ENCODE data around the gene GORASP2.

DNA sequence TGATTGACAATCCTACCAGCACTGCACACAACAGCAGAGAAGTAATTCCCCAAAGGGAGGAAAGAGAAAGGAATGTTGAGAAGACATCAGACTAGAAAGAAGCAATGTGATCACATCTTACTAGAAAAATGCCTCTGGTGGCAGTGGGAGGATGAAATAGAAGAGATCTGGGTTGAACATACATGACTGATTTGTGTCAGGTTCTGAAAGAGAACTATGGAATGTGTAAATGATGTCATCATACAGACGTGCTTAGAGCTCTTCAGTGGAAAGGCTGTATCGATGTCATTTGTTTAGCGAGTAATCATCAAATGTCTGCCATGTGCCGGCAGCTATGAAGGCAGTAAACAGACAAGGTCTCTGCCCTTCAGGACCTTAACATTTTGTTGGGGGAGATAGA is 24.9 kb downstream of the GORASP2 start:
- TF ChIP-seq POLR2AphosphoS5 (IDR thresholded peaks at IDR 0.05) (no peak), POLR2A (IDR thresholded peaks at IDR 0.05) (no peak), EP300 (IDR thresholded peaks at IDR 0.05) (no peak)
- TF ChIP-seq, protein P1, sequence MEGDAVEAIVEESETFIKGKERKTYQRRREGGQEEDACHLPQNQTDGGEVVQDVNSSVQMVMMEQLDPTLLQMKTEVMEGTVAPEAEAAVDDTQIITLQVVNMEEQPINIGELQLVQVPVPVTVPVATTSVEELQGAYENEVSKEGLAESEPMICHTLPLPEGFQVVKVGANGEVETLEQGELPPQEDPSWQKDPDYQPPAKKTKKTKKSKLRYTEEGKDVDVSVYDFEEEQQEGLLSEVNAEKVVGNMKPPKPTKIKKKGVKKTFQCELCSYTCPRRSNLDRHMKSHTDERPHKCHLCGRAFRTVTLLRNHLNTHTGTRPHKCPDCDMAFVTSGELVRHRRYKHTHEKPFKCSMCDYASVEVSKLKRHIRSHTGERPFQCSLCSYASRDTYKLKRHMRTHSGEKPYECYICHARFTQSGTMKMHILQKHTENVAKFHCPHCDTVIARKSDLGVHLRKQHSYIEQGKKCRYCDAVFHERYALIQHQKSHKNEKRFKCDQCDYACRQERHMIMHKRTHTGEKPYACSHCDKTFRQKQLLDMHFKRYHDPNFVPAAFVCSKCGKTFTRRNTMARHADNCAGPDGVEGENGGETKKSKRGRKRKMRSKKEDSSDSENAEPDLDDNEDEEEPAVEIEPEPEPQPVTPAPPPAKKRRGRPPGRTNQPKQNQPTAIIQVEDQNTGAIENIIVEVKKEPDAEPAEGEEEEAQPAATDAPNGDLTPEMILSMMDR (IDR thresholded peaks at IDR 0.05) = no peak
